Measurements from ENCODE around the gene PDLIM7. TPM values are rescaled to one million over a fixed set of nuclear protein-coding genes. Genes with fewer than 3 reads are reported as not detected.

The PDLIM7 gene
- total and polyA plus RNA-seq, 2 of the 8 experiments (the other 6 are each of a cell fraction or from before 2014, with no cell fraction given), result 67.3 to 94.2 TPM

DNA sequence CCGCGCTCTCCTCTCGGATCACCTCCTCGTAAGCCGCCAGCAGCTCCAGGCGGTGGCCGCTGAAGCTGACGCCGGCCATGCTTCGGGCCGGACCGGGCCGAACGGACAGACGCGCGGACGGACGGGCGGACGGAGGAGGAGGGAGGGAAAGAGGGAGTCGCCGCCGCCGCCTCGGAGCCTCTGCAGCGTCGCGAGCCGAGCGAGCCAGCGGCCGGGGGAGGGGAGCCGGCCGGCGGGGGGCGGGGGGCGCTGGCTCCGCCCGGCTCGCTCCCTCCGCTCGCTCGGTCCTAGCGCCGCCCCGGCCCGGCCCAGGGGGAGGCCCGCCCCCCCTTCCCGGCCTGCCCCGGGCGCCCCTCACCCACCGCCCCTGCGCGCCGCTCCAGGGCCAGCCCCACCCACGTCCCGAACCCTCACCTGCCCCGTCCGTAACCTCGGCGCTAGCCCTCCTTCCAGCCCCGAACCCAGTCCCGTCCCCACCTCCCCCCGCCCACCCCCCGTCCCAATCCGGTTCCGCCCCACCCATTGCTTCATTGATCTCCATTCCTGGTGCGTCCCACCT, 23.9 kb downstream of the PDLIM7 start, which contains the start of gene DBN1 (continued):
- TF ChIP-seq USF2 (IDR thresholded peaks at IDR 0.05; ENCODE audit: low read length), result no peak

Measured in H1 (cell line).